H9 (cell line): ENCODE data around the gene DCAF15. TPM values are rescaled to one million over a fixed set of nuclear protein-coding genes. Genes with fewer than 3 reads are reported as not detected.

Source experiments
- DNase-seq: peaks from one replicate; pipeline ENCODE4 v3.0.0-alpha.2; 2017
- H2AFZ ChIP-seq: one replicate; pipeline ENCODE4 v1.6.1; 2013; ENCODE audit warnings: mild to moderate bottlenecking, low read length, control low read depth, moderate library complexity
- H2AK5ac ChIP-seq: 2 replicates; pipeline ENCODE4 v1.6.1; 2013; ENCODE audit warnings: low read length, control low read depth, mixed read lengths; ENCODE audit not compliant: insufficient read length
- H2BK120ac ChIP-seq: one replicate; pipeline ENCODE4 v1.6.1; 2013; ENCODE audit warnings: low read depth, mild to moderate bottlenecking, low read length, control low read depth, inconsistent platforms; ENCODE audit not compliant: poor library complexity, severe bottlenecking
- H2BK12ac ChIP-seq: 2 replicates; pipeline ENCODE4 v1.6.1; 2013; ENCODE audit warnings: low read length, control low read depth, mixed read lengths, low read depth; ENCODE audit not compliant: insufficient read length
- H2BK15ac ChIP-seq: 2 replicates; pipeline ENCODE4 v1.6.1; 2013; ENCODE audit warnings: low read depth, low read length, control low read depth
- H2BK20ac ChIP-seq: one replicate; pipeline ENCODE4 v1.6.1; 2013; ENCODE audit warnings: low read depth, mild to moderate bottlenecking, low read length, control low read depth, inconsistent platforms; ENCODE audit not compliant: poor library complexity, severe bottlenecking
- H2BK5ac ChIP-seq: 2 replicates; pipeline ENCODE4 v1.6.1; 2013; ENCODE audit warnings: low read length, control low read depth, mixed read lengths; ENCODE audit not compliant: insufficient read length
- H3K14ac ChIP-seq: 2 replicates; pipeline ENCODE4 v1.6.1; 2013; ENCODE audit warnings: low read length, control low read depth; ENCODE audit not compliant: insufficient read depth
- H3K18ac ChIP-seq: 2 replicates; pipeline ENCODE4 v1.6.1; 2013; ENCODE audit warnings: low read depth, mild to moderate bottlenecking, mixed read lengths, low read length, control low read depth; ENCODE audit not compliant: insufficient read length
- H3K23ac ChIP-seq: 2 replicates; pipeline ENCODE4 v1.6.1; 2013; ENCODE audit warnings: low read length, control low read depth, mixed read lengths, low read depth; ENCODE audit not compliant: insufficient read length
- H3K23me2 ChIP-seq: 2 replicates; pipeline ENCODE4 v1.6.1; 2013; ENCODE audit warnings: low read depth, mild to moderate bottlenecking, mixed read lengths, low read length, control low read depth; ENCODE audit not compliant: insufficient read length, poor library complexity, severe bottlenecking
- H3K27ac ChIP-seq: 2 replicates; pipeline ENCODE4 v1.5.1; 2013; ENCODE audit warnings: low read length, control low read depth, mixed read lengths, low read depth; ENCODE audit not compliant: insufficient read length
- H3K27me3 ChIP-seq: 2 replicates; pipeline ENCODE4 v1.6.1; 2013; ENCODE audit warnings: low read length, control low read depth, inconsistent platforms; ENCODE audit not compliant: insufficient read depth
- H3K4ac ChIP-seq: 2 replicates; pipeline ENCODE4 v1.6.1; 2013; ENCODE audit warnings: low read depth, mild to moderate bottlenecking, control low read depth, inconsistent platforms, low read length, moderate library complexity
- H3K4me1 ChIP-seq: 2 replicates; pipeline ENCODE4 v1.6.1; 2013; ENCODE audit warnings: low read length, control low read depth, inconsistent platforms; ENCODE audit not compliant: insufficient read depth
- H3K4me2 ChIP-seq: 2 replicates; pipeline ENCODE4 v1.6.1; 2013; ENCODE audit warnings: low read length, control low read depth, mixed read lengths; ENCODE audit not compliant: insufficient read length, insufficient read depth
- H3K56ac ChIP-seq: 2 replicates; pipeline ENCODE4 v1.6.1; 2013; ENCODE audit warnings: low read depth, mild to moderate bottlenecking, mixed read lengths, low read length, control low read depth; ENCODE audit not compliant: insufficient read length
- H3K79me1 ChIP-seq: 2 replicates; pipeline ENCODE4 v1.6.1; 2013; ENCODE audit warnings: low read depth, mild to moderate bottlenecking, moderate library complexity, low read length, control low read depth, inconsistent platforms; ENCODE audit not compliant: insufficient read depth, poor library complexity, severe bottlenecking
- H3K79me2 ChIP-seq: 2 replicates; pipeline ENCODE4 v1.6.1; 2013; ENCODE audit warnings: low read length, control low read depth, inconsistent platforms; ENCODE audit not compliant: insufficient read depth
- H3K9ac ChIP-seq: 2 replicates; pipeline ENCODE4 v1.6.1; 2013; ENCODE audit warnings: low read length, control low read depth, mixed read lengths; ENCODE audit not compliant: insufficient read length; ENCODE audit errors: extremely low read depth
- H3K9me3 ChIP-seq: one replicate; pipeline ENCODE4 v1.6.1; 2013; ENCODE audit warnings: low read depth, low read length, inconsistent platforms; ENCODE audit not compliant: control insufficient read depth
- H3T11ph ChIP-seq: one replicate; pipeline ENCODE4 v1.6.1; 2013; ENCODE audit warnings: mild to moderate bottlenecking, low read length, control low read depth, inconsistent platforms
- H4K20me1 ChIP-seq: one replicate; pipeline ENCODE4 v1.6.1; 2013; ENCODE audit not compliant: control insufficient read depth, insufficient read length, insufficient read depth
- H4K5ac ChIP-seq: 2 replicates; pipeline ENCODE4 v1.6.1; 2013; ENCODE audit warnings: low read depth, mild to moderate bottlenecking, mixed read lengths, low read length, control low read depth; ENCODE audit not compliant: insufficient read length
- H4K8ac ChIP-seq: replicated peaks from 2 replicates; pipeline ENCODE4 v1.6.1; 2013; ENCODE audit warnings: low read length, control low read depth, mixed read lengths, low read depth; ENCODE audit not compliant: insufficient read length
- H4K91ac ChIP-seq: 2 replicates; pipeline ENCODE4 v1.6.1; 2013; ENCODE audit warnings: low read depth, mild to moderate bottlenecking, moderate library complexity, mixed read lengths, low read length, control low read depth; ENCODE audit not compliant: insufficient read length
- H3K27ac Mint-ChIP-seq, 3 experiments: 2 replicates in 2 of 3; 3 replicates in 1 of 3; pipeline ENCODE4 v1.8.0; 2020 to 2021; ENCODE audit warnings: mixed read lengths in 3 of 3, mild to moderate bottlenecking in 1 of 3, moderate library complexity in 1 of 3
- H3K27me3 Mint-ChIP-seq: 2 replicates; pipeline ENCODE4 v1.8.0; 2021; ENCODE audit warnings: low read depth, mild to moderate bottlenecking, moderate library complexity, mixed read lengths
- H3K36me3 Mint-ChIP-seq, 3 experiments: 2 replicates in 2 of 3; 3 replicates in 1 of 3; pipeline ENCODE4 v1.8.0; 2020 to 2021; ENCODE audit warnings: low read depth in 3 of 3, mixed read lengths in 3 of 3; ENCODE audit not compliant: insufficient read depth in 1 of 3
- H3K4me1 Mint-ChIP-seq, 2 experiments: 2 replicates each; pipeline ENCODE4 v1.8.0; 2020; ENCODE audit warnings: mixed read lengths in 2 of 2
- H3K4me3 Mint-ChIP-seq, 2 experiments: 2 replicates in 1 of 2; 3 replicates in 1 of 2; pipeline ENCODE4 v1.8.0; 2020 to 2021; ENCODE audit warnings: mild to moderate bottlenecking in 2 of 2, mixed read lengths in 2 of 2, moderate library complexity in 1 of 2
- H3K9me3 Mint-ChIP-seq, 2 experiments: 2 replicates in 1 of 2; 3 replicates in 1 of 2; pipeline ENCODE4 v1.8.0; 2020; ENCODE audit warnings: mild to moderate bottlenecking in 2 of 2, mixed read lengths in 2 of 2, moderate library complexity in 1 of 2
- WGBS: extraction: QIAGEN DNeasy Blood & Tissue Kit; methylation state at CpG from one replicate; pipeline ENCODE4 v1.1.7; 2013; ENCODE audit warnings: missing lambda C conversion rate, low lambda C conversion rate, mixed read lengths; ENCODE audit not compliant: insufficient read length; ENCODE audit errors: extremely low coverage; 5-methylcytosine and 5-hydroxymethylcytosine counted together
- total RNA-seq: library from RNA; stranded (reverse); gene quantifications from 2 replicates; pipeline ENCODE4 v1.2.1, GENCODE V29; 2021
- TF ChIP-seq, protein P1 (sequence below): fragments of 200-600 bp; sonication (generic); conservative IDR thresholded peaks from 3 replicates; pipeline ENCODE4 v1.8.0; 2021; ENCODE audit warnings: antibody characterized with exemption, mild to moderate bottlenecking

Gene DCAF15
- total RNA-seq, 1 experiment from 2014 or later: 82.5 TPM

DNA sequence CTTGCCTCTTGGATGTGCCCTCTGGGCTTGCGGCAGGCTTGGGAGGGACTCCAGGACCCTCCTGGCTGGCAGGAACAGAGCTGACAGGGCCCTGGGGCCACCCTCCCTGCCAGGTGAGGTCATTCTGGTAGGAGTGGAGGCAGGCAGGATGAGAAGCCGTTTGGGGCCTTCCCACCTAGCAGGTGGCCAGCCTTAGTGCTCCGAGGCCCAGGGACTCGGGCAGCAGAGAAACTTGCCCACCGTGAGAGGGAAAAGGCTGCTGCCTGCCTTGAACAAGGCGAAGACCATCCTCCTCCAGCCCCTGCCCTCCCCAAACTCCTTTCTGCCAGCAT lies 45.3 kb downstream of the DCAF15 start:
- H3K9me3 Mint-ChIP-seq: peaks cover 5 to 6% of the 10 kb centered on the region in 2 experiments; a peak in 2 of 5 replicates
- Histone ChIP-seq H2BK120ac (no peak overlapping the region), H3K23ac (no peak overlapping the region), H2BK12ac (no peak overlapping the region), H2AFZ (no peak overlapping the region), H4K8ac (no peak overlapping the region), H2BK15ac (no peak overlapping the region), H3K9ac (no peak overlapping the region), H3K79me2 (no peaks in the 10 kb centered on the region), H4K20me1 (no peaks in the 10 kb centered on the region), H4K91ac (no peak overlapping the region), H3K4ac (no peak overlapping the region), H3K4me2 (no peak overlapping the region), H4K5ac (no peak overlapping the region), H2BK20ac (no peak overlapping the region), H3K27ac (no peak overlapping the region), H2AK5ac (no peak overlapping the region), H3K18ac (no peak overlapping the region), H3K79me1 (no peaks in the 10 kb centered on the region), H3K9me3 (no peaks in the 10 kb centered on the region), H3K27me3 (no peaks in the 10 kb centered on the region), H3K14ac (no peak overlapping the region), H3T11ph (no peak overlapping the region), H2BK5ac (no peak overlapping the region), H3K23me2 (no peaks in the 10 kb centered on the region), H3K56ac (no peak overlapping the region), H3K4me1 (no peaks in the 10 kb centered on the region)
- H3K27me3 Mint-ChIP-seq: no peaks in the 10 kb centered on the region
- TF ChIP-seq, protein P1, sequence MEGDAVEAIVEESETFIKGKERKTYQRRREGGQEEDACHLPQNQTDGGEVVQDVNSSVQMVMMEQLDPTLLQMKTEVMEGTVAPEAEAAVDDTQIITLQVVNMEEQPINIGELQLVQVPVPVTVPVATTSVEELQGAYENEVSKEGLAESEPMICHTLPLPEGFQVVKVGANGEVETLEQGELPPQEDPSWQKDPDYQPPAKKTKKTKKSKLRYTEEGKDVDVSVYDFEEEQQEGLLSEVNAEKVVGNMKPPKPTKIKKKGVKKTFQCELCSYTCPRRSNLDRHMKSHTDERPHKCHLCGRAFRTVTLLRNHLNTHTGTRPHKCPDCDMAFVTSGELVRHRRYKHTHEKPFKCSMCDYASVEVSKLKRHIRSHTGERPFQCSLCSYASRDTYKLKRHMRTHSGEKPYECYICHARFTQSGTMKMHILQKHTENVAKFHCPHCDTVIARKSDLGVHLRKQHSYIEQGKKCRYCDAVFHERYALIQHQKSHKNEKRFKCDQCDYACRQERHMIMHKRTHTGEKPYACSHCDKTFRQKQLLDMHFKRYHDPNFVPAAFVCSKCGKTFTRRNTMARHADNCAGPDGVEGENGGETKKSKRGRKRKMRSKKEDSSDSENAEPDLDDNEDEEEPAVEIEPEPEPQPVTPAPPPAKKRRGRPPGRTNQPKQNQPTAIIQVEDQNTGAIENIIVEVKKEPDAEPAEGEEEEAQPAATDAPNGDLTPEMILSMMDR: no peak
- H3K27ac Mint-ChIP-seq: no peak overlapping the region
- H3K4me1 Mint-ChIP-seq: no peaks in the 10 kb centered on the region
- no peak overlapping the region for H3K4me3 Mint-ChIP-seq
- peaks cover 6 to 29% (median 12%) of the 10 kb centered on the region in 3 experiments; a peak in 5 of 7 replicates for H3K36me3 Mint-ChIP-seq
- no CpG with 5 or more reads among the region's 6 CpGs for WGBS
- DNase-seq: no peak
